Stimulated activated CD8-positive, alpha-beta memory T cell treated with anti-CD3 and anti-CD28 coated beads, Interleukin-15, amount 100 ng/mL, for 48 hours (primary cell): Measurements from ENCODE around the gene PPP1CA.

ENCODE experiments used
- DNase-seq, 2 donors: peaks; one replicate each; pipeline ENCODE4 v3.0.0-alpha.2; 2020; ENCODE audit warnings: low read depth in 2 of 2

Gene PPP1CA

DNA sequence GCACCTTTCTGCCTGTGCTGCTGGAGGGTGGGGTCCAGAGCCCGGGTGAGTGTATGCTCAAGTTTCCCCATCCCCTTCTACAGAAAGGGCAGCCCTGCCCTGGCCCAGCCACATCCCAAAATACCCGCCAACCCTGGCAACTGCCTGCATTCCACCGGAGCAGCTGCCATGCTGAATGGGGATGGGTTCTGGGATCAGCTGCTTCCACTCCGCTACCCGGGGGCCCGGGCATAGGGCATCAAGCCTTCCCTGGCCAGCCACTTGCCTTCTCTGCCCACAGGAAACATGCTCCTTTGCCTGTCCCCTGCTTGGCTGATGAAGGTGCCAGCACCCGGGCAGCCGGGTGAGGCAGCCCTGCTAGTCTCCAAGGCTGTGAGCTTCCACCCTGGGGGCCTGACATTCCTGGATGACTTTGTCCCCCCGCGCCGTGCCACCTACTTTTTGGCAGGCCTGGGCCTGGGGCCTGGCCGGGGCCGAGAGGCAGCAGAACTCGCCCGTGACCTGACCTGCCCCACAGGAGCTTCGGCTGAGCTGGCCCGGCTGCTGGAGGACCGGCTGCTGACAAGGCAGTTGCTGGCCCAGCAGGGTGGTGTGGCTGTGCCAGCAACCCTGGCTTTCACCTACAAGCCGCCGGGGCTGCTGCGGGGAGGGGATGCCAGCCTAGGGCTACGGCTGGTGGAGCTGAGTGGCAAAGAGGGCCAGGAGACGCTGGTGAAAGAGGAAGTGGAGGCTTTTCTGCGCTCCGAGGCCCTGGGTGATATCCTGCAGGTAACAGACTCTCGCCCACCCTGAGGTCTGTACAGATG, 17.0 kb upstream of the PPP1CA start:
- DNase-seq: no peak

GRCh38 chr11:67417425-67417824, 15.8 kb upstream of the PPP1CA start:
- no peak for DNase-seq

GRCh38 chr11:67416416-67417335, 15.0 kb upstream of the PPP1CA start:
- no peak for DNase-seq

GRCh38 chr11:67415501-67416304, 14.0 kb upstream of the PPP1CA start, which contains the start of gene CARNS1:
CARNS1 (plus strand) TSS chr11:67415678; CDS start chr11:67416200, 522 bp downstream.
- DNase-seq: no peak

- no peak for DNase-seq
These were observed 11.7 kb upstream of the PPP1CA start for GRCh38 chr11:67413266-67413849.

GRCh38 chr11:67412495-67413179, 11.0 kb upstream of the PPP1CA start:
- DNase-seq: no peak

- DNase-seq: no peak
These were observed 10.1 kb upstream of the PPP1CA start for GRCh38 chr11:67411785-67412152.

DNA sequence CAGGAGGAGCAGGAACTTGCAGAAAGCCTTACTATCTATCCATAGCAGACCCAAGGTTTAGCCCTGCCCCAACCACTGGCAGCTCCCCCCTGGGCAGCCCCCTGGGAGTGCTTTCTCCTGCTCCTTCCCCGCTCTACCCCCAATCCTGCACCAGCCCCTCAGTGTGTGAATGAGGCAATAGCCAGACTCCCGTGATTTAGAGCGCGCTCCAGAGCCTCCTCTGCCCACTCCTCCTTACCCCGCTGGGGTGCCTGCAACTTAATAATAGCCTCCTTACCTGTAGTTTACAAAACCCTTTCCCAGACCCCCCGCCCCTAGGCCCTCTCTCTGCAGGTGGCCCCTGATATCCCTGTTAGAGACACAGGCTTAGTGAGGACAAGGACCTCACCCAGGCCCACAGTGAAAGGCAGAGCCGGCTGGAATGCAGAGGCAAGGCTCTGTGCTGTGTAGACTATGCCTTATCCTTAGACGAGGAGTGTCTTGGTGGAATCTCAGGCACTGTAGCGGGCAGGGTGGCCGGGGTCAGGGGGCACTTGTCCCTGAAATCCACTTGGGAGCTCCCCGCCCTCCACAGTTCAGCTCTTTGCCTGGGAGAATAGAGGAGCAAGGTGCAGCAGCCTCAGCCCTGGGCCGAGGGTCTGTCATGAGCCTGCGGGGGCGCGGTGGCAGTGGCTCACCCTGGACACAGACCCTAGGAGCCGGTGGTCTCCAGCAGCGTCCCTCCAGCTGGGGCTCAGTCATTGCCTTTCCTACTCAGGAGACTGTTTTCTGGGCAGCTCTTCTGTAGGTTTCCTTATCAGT, 9.5 kb upstream of the PPP1CA start:
- DNase-seq: no peak

GRCh38 chr11:67410369-67410831, 8.7 kb upstream of the PPP1CA start:
- DNase-seq: no peak

DNA sequence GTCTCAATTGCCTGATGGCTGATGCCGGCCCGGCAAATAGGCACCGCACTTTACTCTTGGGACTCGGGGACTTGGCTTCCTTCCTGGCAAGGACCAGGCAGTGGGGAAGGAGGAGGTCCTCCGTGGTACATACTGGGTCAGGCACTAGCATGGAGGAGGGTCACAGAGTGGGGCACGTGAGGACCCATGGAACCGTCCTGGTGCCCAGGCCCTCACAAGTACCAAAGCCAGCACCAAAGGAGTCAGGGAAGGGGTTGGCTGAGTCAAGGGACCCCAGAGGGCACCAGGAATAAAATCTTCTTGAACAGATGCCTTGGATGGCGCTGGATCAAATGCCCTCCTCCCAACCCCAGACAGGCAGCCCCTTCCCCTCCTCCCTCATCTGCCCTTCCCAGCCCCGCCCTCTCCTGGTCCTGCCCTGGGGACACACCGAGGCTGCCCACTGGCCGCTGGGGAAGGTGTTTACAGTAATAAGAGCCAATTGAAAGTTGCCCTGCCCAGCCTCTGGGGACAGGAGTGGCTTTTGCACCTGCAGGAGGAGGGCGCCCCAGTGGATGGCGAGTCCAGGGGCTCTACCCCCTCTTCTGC, 8.2 kb upstream of the PPP1CA start:
- no peak for DNase-seq

DNA sequence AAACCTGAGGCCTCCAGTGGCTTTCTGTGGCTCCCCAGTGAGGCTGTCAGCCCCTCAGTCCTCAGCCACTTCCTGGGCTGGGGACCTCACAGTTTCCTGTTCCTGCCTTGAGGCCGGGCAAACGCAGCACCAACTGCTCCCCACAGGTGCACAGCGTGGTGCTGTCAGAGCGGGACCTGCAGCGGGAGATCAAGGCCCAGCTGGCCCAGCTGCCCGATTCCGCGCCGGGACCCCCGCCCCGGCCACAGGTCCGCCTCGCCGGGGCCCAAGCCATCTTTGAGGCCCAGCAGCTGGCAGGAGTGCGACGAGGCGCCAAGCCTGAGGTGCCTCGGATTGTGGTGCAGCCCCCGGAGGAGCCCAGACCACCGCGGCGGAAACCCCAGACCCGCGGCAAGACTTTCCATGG, 7.6 kb upstream of the PPP1CA start:
- DNase-seq: peak; percentile 65 to 74

DNA sequence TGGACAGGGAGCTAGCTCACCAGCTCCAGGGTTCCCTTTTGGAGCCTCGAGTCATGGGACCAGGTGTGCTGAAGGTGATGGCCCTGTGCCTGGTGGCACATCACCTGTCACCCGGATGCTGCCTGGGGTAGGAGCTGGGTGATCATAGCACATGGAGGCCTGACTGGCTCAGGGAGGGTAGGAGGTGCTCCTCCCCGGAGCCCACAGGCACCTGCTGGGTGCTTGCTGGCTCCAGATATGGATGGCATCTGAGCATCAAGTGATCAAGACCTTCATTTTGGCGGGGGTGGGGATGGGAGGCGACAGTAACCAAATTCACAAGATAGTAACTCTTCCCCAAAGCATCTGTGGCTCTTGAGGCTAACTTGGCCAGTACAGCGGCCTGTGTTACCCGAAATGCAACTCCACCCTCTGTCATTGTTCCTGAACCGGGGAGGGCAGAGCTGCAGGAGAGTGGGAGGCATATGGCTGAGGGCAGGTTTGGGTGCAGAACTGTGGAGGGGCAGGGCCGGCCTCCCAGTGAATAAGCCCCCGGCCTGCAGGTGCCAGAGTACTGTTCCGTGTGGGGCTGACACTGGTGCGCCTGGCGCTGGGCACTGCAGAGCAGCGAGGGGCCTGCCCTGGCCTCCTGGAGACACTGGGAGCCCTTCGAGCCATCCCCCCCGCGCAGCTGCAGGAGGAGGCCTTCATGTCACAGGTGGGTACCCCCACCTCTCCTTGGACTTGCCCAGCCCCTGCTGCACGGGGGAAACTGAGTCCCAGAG, 7.0 kb upstream of the PPP1CA start:
- no peak for DNase-seq

DNA sequence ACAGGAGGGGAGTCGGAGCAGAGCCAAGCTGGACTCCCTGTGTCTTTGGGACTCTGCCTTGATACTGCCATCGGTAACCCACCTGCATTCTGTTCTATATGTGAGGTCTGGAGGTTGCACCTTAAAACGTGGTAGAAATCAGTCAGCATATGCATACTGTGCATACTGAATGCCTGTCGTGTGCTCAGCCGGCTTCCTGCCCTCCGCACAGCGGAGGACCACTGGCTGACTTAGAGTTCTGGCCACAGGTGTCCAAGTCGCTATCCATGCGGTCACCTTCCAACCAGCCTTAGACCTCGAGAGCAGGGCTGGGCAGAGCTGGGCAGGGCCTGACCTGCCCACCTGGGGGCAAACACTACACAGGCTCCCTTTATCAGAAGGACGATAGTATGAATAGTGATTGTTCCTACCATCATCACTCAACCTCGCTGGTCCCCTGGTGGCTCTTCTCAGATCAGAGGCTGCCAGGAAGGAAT, 6.1 kb upstream of the PPP1CA start:
- DNase-seq: no peak

- no peak for DNase-seq
These were observed 5.5 kb upstream of the PPP1CA start for GRCh38 chr11:67406969-67407687.

DNA sequence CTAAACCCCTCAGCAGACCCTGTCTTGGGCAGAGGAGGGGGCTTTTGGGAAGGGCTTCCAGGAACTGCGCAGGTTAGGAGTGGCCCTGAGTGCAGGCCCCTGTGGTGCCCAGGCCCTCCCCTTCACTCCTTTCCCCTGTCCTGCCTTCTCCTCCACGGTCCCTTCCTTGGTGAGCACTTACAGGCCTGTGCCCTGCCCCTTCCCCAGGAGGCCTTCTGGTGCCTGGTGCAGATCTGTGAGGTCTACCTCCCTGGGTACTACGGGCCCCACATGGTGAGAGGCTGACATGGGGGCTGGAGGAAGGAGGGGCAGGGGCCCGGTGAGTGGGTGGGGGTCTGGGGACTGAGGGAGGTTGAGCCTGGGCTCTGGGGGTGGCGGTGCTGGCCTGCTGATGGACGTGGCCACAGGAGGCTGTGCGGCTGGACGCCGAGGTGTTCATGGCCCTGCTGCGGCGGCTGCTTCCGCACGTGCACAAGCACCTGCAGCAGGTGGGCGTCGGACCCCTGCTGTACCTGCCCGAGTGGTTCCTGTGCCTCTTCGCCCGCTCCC, 4.8 kb upstream of the PPP1CA start:
- no peak for DNase-seq

DNA sequence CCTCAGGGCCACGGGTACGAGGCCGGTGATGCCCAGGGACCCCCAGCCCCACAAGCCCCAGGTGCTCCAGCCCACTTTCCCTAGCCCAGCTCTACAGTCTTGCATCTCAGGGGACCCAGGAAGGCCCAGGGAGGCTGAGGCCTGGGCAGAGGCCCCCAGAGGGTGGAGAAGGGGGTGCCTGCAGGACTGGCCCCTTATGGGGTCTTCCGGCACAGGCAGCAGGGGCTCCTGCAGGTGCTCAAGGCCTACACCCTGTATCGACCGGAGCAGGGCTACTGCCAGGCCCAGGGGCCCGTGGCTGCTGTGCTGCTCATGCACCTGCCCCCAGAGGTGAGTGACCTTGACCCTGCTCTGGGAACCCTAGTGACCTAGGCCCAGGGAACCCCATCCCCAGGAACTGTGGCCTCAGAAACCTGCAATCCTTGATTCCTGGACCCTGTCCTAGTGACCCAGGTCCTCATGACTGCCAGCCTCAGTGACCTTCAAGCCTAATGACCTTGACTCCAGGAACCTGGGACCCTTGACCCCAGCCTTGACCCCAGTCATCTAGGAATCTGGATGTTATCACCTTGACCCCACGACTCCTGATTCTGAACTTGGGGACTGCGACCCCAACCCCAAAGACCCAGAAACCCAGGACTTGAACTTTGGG, 4.2 kb upstream of the PPP1CA start:
- DNase-seq: no peak

- DNase-seq: no peak
These were observed 3.5 kb upstream of the PPP1CA start for GRCh38 chr11:67405196-67405567.
